ENCODE measurements around the gene PAX5. TPM values are rescaled to one million over a fixed set of nuclear protein-coding genes. Genes with fewer than 3 reads are reported as not detected.

Gene PAX5
- total RNA-seq, 2 experiments from 2014 or later, result 0.21 to 0.27 TPM

DNA sequence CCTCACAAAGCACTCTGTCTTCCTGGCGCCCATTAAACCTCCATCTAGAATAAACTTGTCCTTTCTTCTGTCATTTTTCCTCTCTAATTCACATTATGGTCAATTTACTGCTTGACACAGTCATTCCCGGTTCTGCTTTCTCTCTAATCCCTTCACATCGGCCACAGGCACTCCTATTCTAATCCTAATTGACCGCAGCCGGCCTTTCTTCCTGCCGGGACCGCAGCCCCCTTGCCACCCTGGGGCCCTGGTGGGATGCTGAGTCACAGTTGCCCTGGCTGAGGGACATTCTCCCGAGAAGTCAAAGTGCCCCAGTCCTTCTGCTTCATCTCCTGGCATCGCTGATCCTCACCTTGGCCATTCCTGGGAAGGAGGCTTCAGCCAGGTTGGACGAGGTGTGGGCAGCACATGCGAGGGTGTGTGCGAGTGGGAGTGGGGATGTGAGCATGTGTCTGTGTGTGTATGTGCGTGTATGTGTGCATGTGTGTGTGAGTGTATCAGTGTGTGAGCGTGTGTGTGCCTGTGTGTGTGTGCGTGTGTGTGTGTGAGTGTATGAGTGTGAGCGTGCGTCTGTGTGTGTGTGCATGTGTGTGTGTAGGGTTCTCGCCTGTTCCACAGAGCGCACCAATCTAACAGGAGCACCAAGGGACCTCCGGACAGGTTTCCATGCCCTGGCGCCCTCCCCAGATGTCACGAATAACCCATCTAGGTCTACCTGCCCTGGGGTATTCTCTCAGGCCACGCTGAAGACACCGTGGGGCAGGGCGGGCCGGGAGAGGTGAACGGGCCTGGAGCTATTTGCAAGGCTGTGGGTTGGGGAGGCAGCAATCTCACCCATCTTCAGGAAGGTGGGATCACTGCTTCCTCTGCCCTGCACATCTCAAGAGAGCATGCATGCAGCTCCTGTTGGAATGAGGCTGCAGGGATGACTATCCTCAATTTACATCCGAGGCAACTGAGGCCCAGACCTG is 191.2 kb downstream of the PAX5 start:
- no peak overlapping the region for H3K4me3 Mint-ChIP-seq
- no peaks in the 10 kb centered on the region for H3K36me3 Mint-ChIP-seq (ENCODE audit: low read depth)
- CTCF ChIA-PET, result no interaction called here
- no peaks in the 10 kb centered on the region for H3K9me3 Mint-ChIP-seq
- intact Hi-C loops (cut with micrococcal nuclease), result no loop called here
- DNase-seq, result no peak
- H3K27ac Mint-ChIP-seq, result no peak overlapping the region
- H3K27me3 Mint-ChIP-seq (ENCODE audit: low read depth), result no peaks in the 10 kb centered on the region
- no peaks in the 10 kb centered on the region for H3K4me1 Mint-ChIP-seq (ENCODE audit: low read depth)

DNA sequence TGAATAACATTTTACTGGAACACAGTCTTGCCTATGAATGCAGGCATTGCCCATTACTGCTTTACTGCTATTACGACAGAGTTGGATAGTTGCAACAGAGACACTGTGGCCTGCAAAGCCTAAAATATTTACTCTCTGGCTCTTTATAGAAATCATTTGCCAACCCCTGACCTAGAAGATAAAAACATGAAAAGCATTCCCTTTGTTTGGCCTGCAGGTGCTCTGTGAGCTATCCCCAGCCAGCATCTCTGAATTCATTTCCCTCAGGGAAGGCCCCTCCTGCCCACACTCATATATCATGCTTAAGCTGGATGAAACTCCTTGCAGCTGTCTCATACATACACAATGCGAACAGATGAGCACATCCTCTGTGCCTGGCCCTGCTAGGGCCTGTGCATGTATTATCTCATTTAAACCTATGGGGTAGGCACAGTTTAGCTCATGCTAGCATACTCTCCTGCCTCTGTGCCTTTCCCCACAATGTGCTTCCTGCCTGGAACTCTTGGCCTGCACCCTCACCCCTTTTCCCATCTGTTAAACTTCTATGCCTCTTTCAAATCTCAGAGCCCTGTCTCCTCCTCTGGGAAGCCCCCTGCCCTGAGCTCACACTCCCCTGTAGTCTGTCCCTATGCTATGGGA is 193.1 kb downstream of the PAX5 start:
- Mint-ChIP-seq H3K9me3 (no peaks in the 10 kb centered on the region), H3K27ac (no peak overlapping the region), H3K27me3 (ENCODE audit: low read depth) (no peaks in the 10 kb centered on the region), H3K4me1 (ENCODE audit: low read depth) (no peaks in the 10 kb centered on the region), H3K4me3 (no peak overlapping the region), H3K36me3 (ENCODE audit: low read depth) (no peaks in the 10 kb centered on the region)
- DNase-seq, result no peak
- CTCF ChIA-PET, result interaction anchor here (0.6 kb wide), 1 partner anchor 25 kb away, joined by 3 read pairs; no protein-coding TSS in a partner anchor
- intact Hi-C loops (cut with micrococcal nuclease), result no loop called here

DNA sequence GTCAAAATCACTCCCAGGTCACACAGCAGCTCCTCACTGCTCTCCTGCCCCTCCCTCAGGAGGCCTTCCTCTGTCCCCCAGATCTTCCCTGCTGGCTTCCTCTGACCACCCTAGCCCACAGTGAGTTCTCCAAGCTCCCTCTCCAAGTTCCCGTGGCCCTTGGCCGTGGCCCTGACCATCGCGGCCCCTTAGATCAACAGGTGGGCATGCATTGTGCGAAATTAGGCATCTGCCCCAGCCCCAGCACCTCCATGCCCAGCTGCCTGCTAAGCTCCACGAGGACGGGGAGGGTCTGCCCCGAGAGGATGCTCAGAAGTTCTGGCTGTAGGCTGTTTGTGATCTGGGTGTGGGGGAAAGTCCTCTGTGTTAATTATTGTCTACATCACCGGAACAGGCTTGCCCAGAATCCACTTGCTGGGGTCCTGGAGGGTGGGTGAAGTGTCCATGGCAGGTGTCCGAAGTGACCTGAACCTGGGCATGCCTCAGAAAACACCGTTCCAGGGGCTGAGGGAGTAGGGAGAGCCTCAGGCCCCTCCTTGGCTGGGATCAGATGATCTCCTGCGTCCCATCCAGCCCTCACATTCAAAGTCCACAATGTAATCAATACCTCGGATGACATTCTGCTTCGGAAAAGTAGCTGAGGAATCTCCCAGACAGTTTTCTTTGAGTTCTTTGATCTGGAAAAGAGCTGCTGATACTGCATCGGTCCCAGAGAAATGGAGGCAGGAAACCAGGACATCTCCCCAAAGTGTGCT is 194.8 kb downstream of the PAX5 start:
- no peaks in the 10 kb centered on the region for H3K36me3 Mint-ChIP-seq (ENCODE audit: low read depth)
- CTCF ChIA-PET, result no interaction called here
- intact Hi-C loops (cut with micrococcal nuclease), result no loop called here

DNA sequence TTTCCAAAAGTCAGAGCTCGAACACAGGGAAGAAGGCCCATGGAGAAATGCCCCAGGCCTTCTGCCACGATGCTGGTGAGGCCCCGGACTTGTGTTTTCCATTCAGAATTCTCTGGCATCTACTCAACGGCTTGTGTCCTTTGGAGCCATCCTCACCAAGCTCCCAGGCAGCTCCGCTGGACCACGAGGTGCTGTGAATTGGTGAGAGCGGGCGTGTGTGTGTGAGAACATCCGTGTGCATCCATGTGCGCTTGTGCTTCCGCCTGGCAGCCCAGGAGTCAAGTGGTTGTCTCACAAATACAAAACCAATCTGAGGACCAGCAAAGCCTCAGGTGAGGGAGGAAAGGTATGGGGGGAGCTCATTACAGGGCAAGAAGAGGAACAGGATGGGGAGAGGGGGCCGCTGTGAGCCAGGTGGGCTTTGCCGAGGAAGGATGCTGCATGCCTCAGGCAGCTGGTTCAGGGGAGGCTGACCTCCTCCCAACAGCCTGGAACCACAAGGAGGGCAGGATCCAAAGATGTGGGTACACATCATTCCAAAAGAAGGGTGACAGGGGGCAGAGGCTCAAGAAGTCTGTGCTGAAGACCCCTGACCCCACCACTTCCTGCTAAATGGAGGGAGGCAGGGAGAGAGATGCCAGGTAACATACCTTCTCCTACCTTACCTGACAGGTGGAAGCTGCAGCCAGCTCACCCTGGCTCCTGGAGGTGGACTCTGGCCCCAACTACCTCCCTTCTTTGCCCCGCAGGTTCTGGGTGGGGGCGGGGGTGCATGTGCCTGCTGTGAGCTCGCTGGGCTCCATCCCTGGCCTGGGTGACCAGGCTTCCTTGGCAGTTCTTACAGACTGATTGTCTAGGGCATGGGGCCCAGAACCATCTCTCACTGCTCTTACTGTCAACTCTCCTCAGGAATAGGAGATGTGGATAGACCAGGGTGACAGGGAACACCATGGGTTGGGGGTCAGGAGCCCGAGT is 196.3 kb downstream of the PAX5 start:
- Mint-ChIP-seq H3K27me3 (ENCODE audit: low read depth) (no peaks in the 10 kb centered on the region), H3K9me3 (no peaks in the 10 kb centered on the region), H3K4me1 (ENCODE audit: low read depth) (no peaks in the 10 kb centered on the region), H3K36me3 (ENCODE audit: low read depth) (no peaks in the 10 kb centered on the region), H3K4me3 (no peak overlapping the region), H3K27ac (no peak overlapping the region)
- intact Hi-C loops (cut with micrococcal nuclease), result no loop called here
- no peak for DNase-seq
- CTCF ChIA-PET, result no interaction called here

More for the DNA sequence above, 194.8 kb downstream of the PAX5 start:
- Mint-ChIP-seq H3K27me3 (ENCODE audit: low read depth) (no peaks in the 10 kb centered on the region), H3K4me1 (ENCODE audit: low read depth) (no peaks in the 10 kb centered on the region), H3K27ac (no peak overlapping the region), H3K9me3 (no peaks in the 10 kb centered on the region), H3K4me3 (no peak overlapping the region)
- no peak for DNase-seq

DNA sequence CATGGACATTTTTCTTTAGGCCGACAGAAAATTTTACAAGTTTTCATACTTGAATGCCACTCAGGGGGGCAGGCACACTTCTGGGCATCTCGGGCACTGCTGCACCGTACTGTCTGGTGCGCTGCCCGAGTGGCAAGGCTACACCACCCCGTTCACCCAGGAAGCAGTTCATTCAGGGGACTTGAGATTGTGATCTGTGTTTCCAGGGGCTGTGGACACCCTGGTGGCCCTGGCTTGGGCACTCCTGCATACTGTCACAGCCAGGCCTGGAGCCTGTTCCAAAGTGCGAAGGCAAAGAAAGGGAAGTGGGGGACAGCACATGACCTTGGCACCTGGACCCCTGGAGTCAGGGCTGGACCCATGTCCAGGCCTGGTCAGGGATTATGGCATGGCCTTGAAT is 197.6 kb downstream of the PAX5 start:
- Mint-ChIP-seq H3K36me3 (ENCODE audit: low read depth) (no peaks in the 10 kb centered on the region), H3K9me3 (no peaks in the 10 kb centered on the region), H3K27me3 (ENCODE audit: low read depth) (no peaks in the 10 kb centered on the region), H3K4me3 (no peak overlapping the region), H3K27ac (no peak overlapping the region), H3K4me1 (ENCODE audit: low read depth) (no peaks in the 10 kb centered on the region)
- CTCF ChIA-PET, result no interaction called here
- intact Hi-C loops (cut with micrococcal nuclease), result no loop called here
- DNase-seq, result no peak

DNA sequence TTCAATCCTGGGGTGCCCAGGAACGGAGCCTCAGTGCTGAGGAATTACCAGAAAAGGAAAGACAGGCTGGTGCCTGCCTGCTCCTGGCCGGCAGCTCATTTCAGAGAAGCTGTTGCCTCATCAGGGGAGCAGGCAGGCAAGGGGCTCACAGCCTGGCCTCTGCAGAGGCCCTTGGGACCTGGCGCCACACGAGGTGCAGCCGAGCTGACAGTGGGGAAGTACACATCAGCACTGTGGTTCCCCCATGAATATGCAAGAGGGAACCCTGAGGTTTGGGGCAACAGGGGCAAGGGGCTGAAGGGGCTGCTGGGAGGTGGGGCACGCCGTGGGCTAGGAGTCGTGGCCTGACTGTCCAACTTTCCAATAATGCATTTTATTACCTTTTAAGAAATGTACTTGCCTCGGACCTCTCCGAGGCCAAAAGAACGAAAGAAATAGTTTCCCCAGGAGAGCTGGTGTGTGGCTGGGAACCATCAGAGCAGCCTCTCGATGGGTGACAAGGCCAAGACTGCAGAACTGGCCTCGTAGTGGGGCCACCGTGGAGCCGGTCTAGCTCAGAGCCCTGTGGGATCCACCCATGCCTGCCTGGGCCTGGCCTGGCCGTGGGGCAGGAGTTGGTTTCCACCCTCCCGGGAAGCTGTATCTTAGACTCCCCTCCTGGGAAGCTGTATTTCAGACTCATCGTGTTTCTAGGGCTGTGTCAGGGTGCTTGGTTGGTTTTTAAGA is 198.6 kb downstream of the PAX5 start:
- no peaks in the 10 kb centered on the region for H3K9me3 Mint-ChIP-seq
- H3K4me1 Mint-ChIP-seq (ENCODE audit: low read depth), result no peaks in the 10 kb centered on the region
- no peaks in the 10 kb centered on the region for H3K36me3 Mint-ChIP-seq (ENCODE audit: low read depth)
- no peak overlapping the region for H3K4me3 Mint-ChIP-seq
- intact Hi-C loops (cut with micrococcal nuclease), result no loop called here
- no peak overlapping the region for H3K27ac Mint-ChIP-seq
- peaks cover 5% of the 10 kb centered on the region for H3K27me3 Mint-ChIP-seq (ENCODE audit: low read depth)
- no peak for DNase-seq
- CTCF ChIA-PET, result interaction anchor here (0.6 kb wide), 1 partner anchor 37 kb away, joined by 3 read pairs; no protein-coding TSS in a partner anchor

- CTCF ChIA-PET, result interaction anchor here (0.6 kb wide), 1 partner anchor 36 kb away, joined by 3 read pairs; no protein-coding TSS in a partner anchor
- no peaks in the 10 kb centered on the region for H3K9me3 Mint-ChIP-seq
- H3K4me3 Mint-ChIP-seq, result no peak overlapping the region
- H3K27me3 Mint-ChIP-seq (ENCODE audit: low read depth), result peaks cover 5% of the 10 kb centered on the region
- H3K4me1 Mint-ChIP-seq (ENCODE audit: low read depth), result no peaks in the 10 kb centered on the region
- no peak for DNase-seq
- no peaks in the 10 kb centered on the region for H3K36me3 Mint-ChIP-seq (ENCODE audit: low read depth)
- intact Hi-C loops (cut with micrococcal nuclease), result no loop called here
- H3K27ac Mint-ChIP-seq, result no peak overlapping the region
Measured at GRCh38 chr9:36834736-36835135, 199.3 kb downstream of the PAX5 start.

DNA sequence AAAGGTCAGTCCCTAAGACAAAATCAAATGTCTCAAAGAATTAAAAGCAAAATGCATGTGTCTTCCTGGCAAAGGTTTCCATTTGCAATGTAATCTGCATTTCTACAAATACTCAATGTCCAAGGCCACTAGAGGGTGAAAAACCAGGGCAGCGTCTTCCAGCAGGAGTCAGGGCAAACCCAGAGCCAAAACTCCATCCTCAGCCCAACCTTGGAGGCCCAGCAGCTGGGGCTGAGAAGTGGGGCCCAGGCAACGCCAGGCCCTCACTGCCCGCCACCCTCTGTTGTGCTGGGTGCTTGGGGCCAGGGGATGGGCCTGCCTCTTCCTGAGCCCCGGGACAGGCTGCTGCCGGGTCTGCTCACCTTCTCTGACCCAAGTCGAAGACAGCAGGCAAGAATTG is 200.1 kb downstream of the PAX5 start:
- DNase-seq, result no peak
- H3K4me1 Mint-ChIP-seq (ENCODE audit: low read depth), result no peaks in the 10 kb centered on the region
- CTCF ChIA-PET, result no interaction called here
- no peak overlapping the region for H3K27ac Mint-ChIP-seq
- intact Hi-C loops (cut with micrococcal nuclease), result no loop called here
- H3K9me3 Mint-ChIP-seq, result no peaks in the 10 kb centered on the region
- H3K36me3 Mint-ChIP-seq (ENCODE audit: low read depth), result no peaks in the 10 kb centered on the region
- H3K27me3 Mint-ChIP-seq (ENCODE audit: low read depth), result peaks cover 5% of the 10 kb centered on the region
- H3K4me3 Mint-ChIP-seq, result no peak overlapping the region

DNA sequence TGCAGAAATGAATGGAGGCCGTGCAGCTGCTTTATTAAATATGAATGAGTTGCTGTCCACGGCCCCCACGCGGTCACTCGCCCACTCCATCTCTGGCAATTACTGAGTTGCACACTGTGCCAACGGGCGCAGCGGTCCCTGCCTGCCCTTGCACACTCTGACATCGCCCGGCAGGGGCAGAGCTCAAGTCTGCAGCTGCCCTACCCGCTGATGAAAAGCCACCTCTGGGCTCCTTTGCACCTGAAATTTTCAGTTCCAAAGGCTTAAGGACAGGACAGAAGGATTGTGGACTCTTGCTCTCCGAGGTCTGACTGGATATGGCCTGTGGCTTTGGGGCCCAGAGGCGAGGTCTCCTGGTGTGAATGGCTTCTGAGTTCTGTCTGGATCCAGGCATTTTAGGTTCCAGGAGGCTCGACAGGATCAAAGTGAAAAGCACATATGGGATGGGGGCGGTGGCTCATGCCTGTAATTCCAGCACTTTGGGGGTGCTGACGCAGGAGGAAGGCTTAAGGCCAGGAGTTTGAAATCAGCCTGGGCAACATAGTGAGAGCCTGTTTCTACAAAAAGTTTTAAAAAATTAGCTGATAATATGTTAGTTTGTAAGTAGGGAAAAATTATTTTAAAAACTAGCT is 201.8 kb downstream of the PAX5 start:
- CTCF ChIA-PET, result interaction anchor here (0.7 kb wide), 1 partner anchor 111 kb away, joined by 3 read pairs; no protein-coding TSS in a partner anchor
- DNase-seq, result no peak

GRCh38 chr9:36831381-36832161 is 202.5 kb downstream of the PAX5 start:
- no peak overlapping the region for H3K4me3 Mint-ChIP-seq
- H3K27me3 Mint-ChIP-seq (ENCODE audit: low read depth), result peaks cover 5% of the 10 kb centered on the region
- H3K27ac Mint-ChIP-seq, result no peak overlapping the region
- DNase-seq, result no peak
- no peaks in the 10 kb centered on the region for H3K36me3 Mint-ChIP-seq (ENCODE audit: low read depth)
- H3K9me3 Mint-ChIP-seq, result no peaks in the 10 kb centered on the region
- CTCF ChIA-PET, result no interaction called here
- intact Hi-C loops (cut with micrococcal nuclease), result no loop called here
- H3K4me1 Mint-ChIP-seq (ENCODE audit: low read depth), result no peaks in the 10 kb centered on the region

More for the DNA sequence above, 201.8 kb downstream of the PAX5 start:
- no peak overlapping the region for H3K27ac Mint-ChIP-seq
- H3K4me3 Mint-ChIP-seq, result no peak overlapping the region
- H3K4me1 Mint-ChIP-seq (ENCODE audit: low read depth), result no peaks in the 10 kb centered on the region
- intact Hi-C loops (cut with micrococcal nuclease), result no loop called here
- H3K27me3 Mint-ChIP-seq (ENCODE audit: low read depth), result peaks cover 5% of the 10 kb centered on the region
- H3K36me3 Mint-ChIP-seq (ENCODE audit: low read depth), result no peaks in the 10 kb centered on the region
- H3K9me3 Mint-ChIP-seq, result no peaks in the 10 kb centered on the region

Measured in activated naive CD4-positive, alpha-beta T cell treated with anti-CD3 and anti-CD28 coated beads for 36 hours (primary cell).